Skin of body (tissue), 2 donors: ENCODE data around the gene DMAC2. TPM values are rescaled to one million over a fixed set of nuclear protein-coding genes. Genes with fewer than 3 reads are reported as not detected.
A peak's percentile ranks its signal among the peaks of the same experiment; 100 is the strongest.
"Not testable (repeated sequence)": the region's sequence is repeated elsewhere in the genome, so short reads cannot be mapped to it uniquely, and the experiment has no call there.

Source experiments
- DNase-seq: peaks from one replicate; lab custom pipeline; 2025; lab: John Stamatoyannopoulos, UW
- total RNA-seq: library from RNA; depleted of rRNA; stranded (reverse); fragments of >200 nt; gene quantifications from one replicate; pipeline ENCODE4 v1.2.3, GENCODE V29; 2014

Gene DMAC2
- total RNA-seq, result 14.4 TPM

- peak; percentile 97 for DNase-seq
These were observed at the start of gene DMAC2 for GRCh38 chr19:41439441-41440222. Gene DMAC2 (minus strand): TSS chr19:41439912. CDS start chr19:41439899, 13 bp downstream.

DNA sequence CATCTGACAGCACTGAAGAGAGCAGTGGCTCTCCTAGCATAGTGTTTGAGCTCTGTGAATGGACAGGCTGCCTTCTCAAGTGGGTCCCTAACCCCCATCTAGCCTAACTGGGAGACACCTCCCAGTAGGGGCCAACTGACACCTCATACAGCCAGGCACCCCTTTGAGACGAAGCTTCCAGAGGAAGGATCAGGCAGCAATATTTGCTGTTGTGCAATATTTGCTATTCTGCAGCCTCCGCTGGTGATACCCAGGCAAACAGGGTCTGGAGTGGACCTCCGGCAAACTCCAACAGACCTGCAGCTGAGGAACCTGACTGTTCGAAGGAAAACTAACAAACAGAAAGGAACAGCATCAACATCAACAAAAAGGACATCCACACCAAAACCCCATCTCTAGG lies 47.2 kb upstream of the DMAC2 start:
- DNase-seq, result not testable (repeated sequence)

DNA sequence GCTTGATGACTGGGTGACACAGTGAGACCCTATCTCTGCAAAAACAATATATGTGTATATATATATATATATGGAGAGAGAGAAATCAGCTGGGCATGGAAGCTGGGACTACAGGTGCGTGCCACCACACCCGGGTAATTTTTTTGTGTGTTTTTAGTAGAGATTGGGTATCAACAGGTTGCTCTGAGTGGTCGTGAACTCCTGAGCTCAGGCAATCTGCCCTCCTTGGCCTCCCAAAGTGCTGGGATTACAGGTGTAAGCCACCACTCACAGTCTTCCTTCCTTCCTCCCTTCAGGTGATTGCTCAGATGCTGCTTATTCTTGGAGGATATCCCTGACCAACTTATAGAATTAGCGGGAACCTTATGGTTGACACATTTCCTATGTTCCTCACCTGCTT lies 45.1 kb upstream of the DMAC2 start:
- no peak for DNase-seq

GRCh38 chr19:41480336-41480735 lies 40.6 kb upstream of the DMAC2 start:
- DNase-seq, result no peak

GRCh38 chr19:41479757-41480191 lies 40.1 kb upstream of the DMAC2 start:
- no peak for DNase-seq

GRCh38 chr19:41478875-41479756 lies 39.4 kb upstream of the DMAC2 start:
- DNase-seq, result peak; percentile 32

- DNase-seq, result no peak
These were observed 38.5 kb upstream of the DMAC2 start for GRCh38 chr19:41478171-41478570.

GRCh38 chr19:41476583-41476982 lies 36.9 kb upstream of the DMAC2 start:
- DNase-seq, result no peak

- not testable (repeated sequence) for DNase-seq
These were observed 23.8 kb upstream of the DMAC2 start for GRCh38 chr19:41463257-41464256.

DNA sequence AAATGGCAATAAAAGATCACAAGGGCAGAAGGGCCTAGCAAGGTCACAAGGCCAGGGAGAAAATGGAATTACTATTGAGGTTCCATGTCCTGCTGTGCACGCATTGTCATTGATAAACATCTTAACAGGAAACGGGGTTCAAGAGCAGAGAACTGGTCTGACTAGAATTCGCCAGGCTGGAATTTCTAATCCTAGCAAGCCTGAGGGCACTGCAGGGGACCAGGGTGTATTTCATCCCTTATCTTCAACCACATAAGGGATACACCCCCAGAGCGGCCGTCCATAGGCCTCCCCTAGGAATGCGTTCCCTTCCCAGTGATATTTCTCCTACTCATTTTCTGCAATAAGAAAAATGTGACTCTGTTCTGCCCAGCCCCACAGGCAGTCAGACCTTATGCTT lies 22.8 kb upstream of the DMAC2 start:
- DNase-seq, result no peak

DNA sequence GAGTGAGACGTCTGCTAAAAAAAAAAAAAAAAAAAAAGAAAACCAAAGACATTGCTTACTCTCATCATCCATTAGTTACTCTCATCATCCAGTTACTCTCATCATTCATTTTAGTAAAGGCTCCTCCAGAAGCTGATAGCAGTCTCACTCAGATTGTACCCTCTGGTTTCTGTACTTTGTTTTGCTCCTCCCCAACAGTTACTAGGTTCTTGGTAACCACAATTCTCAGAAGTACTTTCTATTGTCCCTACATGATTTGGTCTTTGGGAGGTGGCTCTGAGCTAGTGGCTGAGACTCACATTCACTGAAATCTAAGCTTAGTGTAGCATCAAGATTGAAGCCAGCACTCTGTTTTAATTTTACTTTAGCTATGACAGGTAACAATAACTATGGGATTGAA lies 17.5 kb upstream of the DMAC2 start:
- no peak for DNase-seq

- no peak for DNase-seq
These were observed 16.7 kb upstream of the DMAC2 start for GRCh38 chr19:41456342-41456918.

- DNase-seq, result no peak
These were observed 16.2 kb upstream of the DMAC2 start for GRCh38 chr19:41455936-41456335.

GRCh38 chr19:41452584-41453275 lies 13.0 kb upstream of the DMAC2 start:
- no peak for DNase-seq

- DNase-seq, result no peak
These were observed 10.1 kb upstream of the DMAC2 start for GRCh38 chr19:41449865-41450178.

DNA sequence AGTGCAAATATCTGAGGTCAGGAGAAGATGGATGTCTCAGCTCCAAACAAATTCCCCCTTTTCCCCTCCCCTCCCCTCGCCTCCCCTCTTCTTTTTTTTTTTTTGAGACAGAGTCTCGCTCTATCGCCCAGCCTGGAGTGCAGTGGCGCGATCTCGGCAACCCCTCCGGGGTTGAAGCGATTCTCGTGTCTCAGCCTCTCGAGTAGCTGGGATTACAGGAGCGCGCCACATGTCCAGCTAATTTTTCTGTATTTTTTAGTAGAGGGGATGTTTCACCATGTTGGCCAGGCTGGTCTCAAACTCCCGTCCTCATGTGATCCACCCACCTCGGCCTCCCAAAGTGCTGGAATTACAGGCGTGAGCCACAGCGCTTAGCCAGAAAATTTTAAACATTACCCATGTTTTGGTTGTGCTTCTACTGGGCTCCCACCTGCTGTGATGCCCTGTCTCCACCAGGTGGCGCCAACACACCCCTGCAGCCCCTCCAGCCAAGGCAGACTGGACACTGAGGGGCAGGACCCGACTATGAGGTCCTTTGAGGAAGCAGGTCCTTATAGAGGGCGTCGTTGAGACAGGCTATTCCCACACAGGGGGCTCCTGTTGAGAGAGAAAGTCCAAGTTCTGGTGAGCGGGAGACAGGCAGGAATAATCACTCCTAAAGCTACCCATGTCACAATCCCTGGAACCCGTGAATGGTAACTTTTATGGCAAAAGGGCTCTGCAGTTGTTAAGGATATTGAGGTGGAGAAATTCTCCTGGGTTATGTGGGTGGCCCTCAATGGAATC lies 9.6 kb upstream of the DMAC2 start:
- DNase-seq, result no peak

- no peak for DNase-seq
These were observed 8.1 kb upstream of the DMAC2 start for GRCh38 chr19:41447732-41448332.

- no peak for DNase-seq
These were observed 5.9 kb upstream of the DMAC2 start for GRCh38 chr19:41445575-41445974.

DNA sequence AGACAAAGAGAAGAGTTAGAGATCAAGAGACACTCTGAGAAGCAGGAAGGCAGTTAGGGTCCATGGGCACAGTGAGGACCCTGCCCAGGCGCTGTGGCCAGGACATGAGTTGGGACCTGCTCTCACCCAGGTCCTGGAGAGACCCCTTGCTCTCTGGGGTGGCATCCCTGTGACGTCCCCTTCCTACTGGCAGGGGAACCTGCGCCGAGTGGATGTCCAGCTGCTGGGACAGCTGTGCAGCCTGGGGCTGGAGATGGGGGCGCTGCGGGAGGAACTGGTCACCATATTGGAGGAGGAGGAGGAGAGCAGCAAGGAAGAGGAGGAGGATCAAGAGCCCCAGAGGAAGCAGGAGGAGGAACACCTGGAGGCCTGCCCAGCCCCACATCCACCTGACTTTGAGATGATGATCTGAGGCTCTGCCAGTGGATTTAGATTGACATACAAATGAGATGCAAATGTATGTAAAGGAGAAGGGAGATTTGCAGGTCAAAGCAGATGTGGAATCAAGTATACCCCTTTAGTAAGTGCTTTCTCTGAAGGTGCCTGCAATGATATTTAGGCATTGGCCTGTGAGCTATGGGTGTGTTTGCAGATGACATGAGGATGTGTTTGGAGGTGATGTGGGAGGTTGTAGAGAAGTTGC lies 4.2 kb upstream of the DMAC2 start:
- no peak for DNase-seq
